ENCODE measurements around the gene SSC5D.

The SSC5D gene

GRCh38 chr19:55487924-55488687, at the start of gene SSC5D:
Gene SSC5D, plus strand, starts transcription at chr19:55488436. Its CDS starts 154 bp downstream, at chr19:55488590.
- peaks cover 19% of the 10 kb centered on the region for H3K4me1 ChIP-seq (ENCODE audit: insufficient read depth, low read length, poor library complexity, severe bottlenecking)
- peaks cover 2% of the 10 kb centered on the region for H4K20me1 ChIP-seq (ENCODE audit: insufficient read depth, low read length, poor library complexity, severe bottlenecking)
- H3K9me3 ChIP-seq (ENCODE audit: insufficient read depth, low read depth, low read length), result no peaks in the 10 kb centered on the region
- no peak within 1 kb of the TSS for H3K9ac ChIP-seq (ENCODE audit: low read depth, low read length, poor library complexity, severe bottlenecking)
- H3K9me2 ChIP-seq (replicated peaks; ENCODE audit: low read depth, low read length), result no peaks in the 10 kb centered on the region
- H3K4me2 ChIP-seq (ENCODE audit: low read depth, low read length, poor library complexity, severe bottlenecking), result peak within 1 kb of the TSS; percentile 40
- no peaks in the 10 kb centered on the region for H3F3A ChIP-seq (ENCODE audit: low read depth)
- no peaks in the 10 kb centered on the region for H3K27me3 ChIP-seq (ENCODE audit: insufficient read depth, low read length, poor library complexity, severe bottlenecking)
- no peaks in the 10 kb centered on the region for H3K79me2 ChIP-seq (ENCODE audit: insufficient read depth, low read length)
- H2AFZ ChIP-seq (ENCODE audit: low read length), result no peak within 1 kb of the TSS
- no peak within 1 kb of the TSS for H3K4me3 ChIP-seq (ENCODE audit: low read length, poor library complexity, severe bottlenecking)
- TF ChIP-seq, protein P1, sequence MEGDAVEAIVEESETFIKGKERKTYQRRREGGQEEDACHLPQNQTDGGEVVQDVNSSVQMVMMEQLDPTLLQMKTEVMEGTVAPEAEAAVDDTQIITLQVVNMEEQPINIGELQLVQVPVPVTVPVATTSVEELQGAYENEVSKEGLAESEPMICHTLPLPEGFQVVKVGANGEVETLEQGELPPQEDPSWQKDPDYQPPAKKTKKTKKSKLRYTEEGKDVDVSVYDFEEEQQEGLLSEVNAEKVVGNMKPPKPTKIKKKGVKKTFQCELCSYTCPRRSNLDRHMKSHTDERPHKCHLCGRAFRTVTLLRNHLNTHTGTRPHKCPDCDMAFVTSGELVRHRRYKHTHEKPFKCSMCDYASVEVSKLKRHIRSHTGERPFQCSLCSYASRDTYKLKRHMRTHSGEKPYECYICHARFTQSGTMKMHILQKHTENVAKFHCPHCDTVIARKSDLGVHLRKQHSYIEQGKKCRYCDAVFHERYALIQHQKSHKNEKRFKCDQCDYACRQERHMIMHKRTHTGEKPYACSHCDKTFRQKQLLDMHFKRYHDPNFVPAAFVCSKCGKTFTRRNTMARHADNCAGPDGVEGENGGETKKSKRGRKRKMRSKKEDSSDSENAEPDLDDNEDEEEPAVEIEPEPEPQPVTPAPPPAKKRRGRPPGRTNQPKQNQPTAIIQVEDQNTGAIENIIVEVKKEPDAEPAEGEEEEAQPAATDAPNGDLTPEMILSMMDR (conservative IDR thresholded peaks at IDR 0.05; ENCODE audit: low read length), result no peak
- TF ChIP-seq EZH2phosphoT487 (IDR thresholded peaks at IDR 0.05; ENCODE audit: borderline replicate concordance), result no peak
- H3K36me3 ChIP-seq (ENCODE audit: insufficient read depth, low read length), result no peaks in the 10 kb centered on the region

- no peak overlapping the region for H3K4me3 ChIP-seq (ENCODE audit: low read length, poor library complexity, severe bottlenecking)
- H3K79me2 ChIP-seq (ENCODE audit: insufficient read depth, low read length), result no peaks in the 10 kb centered on the region
- no peak overlapping the region for H2AFZ ChIP-seq (ENCODE audit: low read length)
- H3K36me3 ChIP-seq (ENCODE audit: insufficient read depth, low read length), result no peaks in the 10 kb centered on the region
- no peaks in the 10 kb centered on the region for H3F3A ChIP-seq (ENCODE audit: low read depth)
- no peak overlapping the region for H3K4me2 ChIP-seq (ENCODE audit: low read depth, low read length, poor library complexity, severe bottlenecking)
- no peak overlapping the region for H3K9ac ChIP-seq (ENCODE audit: low read depth, low read length, poor library complexity, severe bottlenecking)
- H3K27me3 ChIP-seq (ENCODE audit: insufficient read depth, low read length, poor library complexity, severe bottlenecking), result no peaks in the 10 kb centered on the region
- H3K9me2 ChIP-seq (replicated peaks; ENCODE audit: low read depth, low read length), result no peaks in the 10 kb centered on the region
- H3K9me3 ChIP-seq (ENCODE audit: insufficient read depth, low read depth, low read length), result no peaks in the 10 kb centered on the region
- no peaks in the 10 kb centered on the region for H4K20me1 ChIP-seq (ENCODE audit: insufficient read depth, low read length, poor library complexity, severe bottlenecking)
- no peaks in the 10 kb centered on the region for H3K4me1 ChIP-seq (ENCODE audit: insufficient read depth, low read length, poor library complexity, severe bottlenecking)
- TF ChIP-seq, protein P1 (conservative IDR thresholded peaks at IDR 0.05; ENCODE audit: low read length), result no peak
- no peak for TF ChIP-seq EZH2phosphoT487 (IDR thresholded peaks at IDR 0.05; ENCODE audit: borderline replicate concordance)
These were observed 49.2 kb upstream of the SSC5D start for GRCh38 chr19:55439052-55439451.

DNA sequence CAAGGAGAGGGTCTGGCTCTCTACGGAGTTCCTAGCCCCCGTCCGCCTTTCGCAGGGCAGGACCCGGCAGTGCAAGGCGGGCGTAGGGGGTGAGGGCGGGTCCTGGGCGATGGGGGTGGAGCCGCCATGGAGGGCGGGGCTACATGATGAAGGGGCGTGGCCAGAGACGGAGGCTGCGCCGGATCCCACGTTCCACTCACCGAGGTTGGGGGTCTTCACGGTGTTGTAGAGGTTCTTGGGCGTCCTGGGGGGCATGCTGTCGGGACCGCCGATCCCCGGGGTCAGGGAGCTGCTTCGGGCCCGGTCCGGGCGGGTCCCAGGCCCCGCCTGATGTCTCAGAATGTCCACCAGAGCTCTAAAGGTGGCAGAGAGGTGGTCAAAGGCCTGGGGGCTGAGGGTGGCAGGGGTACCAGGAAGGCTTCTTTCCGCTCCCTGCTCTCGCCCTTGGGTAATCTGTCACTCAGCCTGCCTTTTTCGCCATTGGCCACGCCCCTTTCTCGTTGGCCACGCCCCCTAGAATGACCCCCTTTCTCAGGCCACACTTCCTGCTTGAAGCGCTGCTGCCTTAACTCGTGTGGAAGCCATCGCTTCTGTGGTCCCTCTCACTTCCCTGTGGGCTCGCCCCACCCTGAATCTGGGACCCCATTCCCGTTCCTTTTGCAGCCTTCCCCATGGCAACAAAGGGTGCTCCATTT, 47.7 kb upstream of the SSC5D start:
- Histone ChIP-seq H2AFZ (ENCODE audit: low read length) (no peak overlapping the region), H3K4me2 (ENCODE audit: low read depth, low read length, poor library complexity, severe bottlenecking) (no peak overlapping the region), H3K9ac (ENCODE audit: low read depth, low read length, poor library complexity, severe bottlenecking) (no peak overlapping the region), H3K36me3 (ENCODE audit: insufficient read depth, low read length) (no peaks in the 10 kb centered on the region), H3K4me1 (ENCODE audit: insufficient read depth, low read length, poor library complexity, severe bottlenecking) (no peaks in the 10 kb centered on the region), H3K9me2 (replicated peaks; ENCODE audit: low read depth, low read length) (no peaks in the 10 kb centered on the region), H3K79me2 (ENCODE audit: insufficient read depth, low read length) (no peaks in the 10 kb centered on the region), H3K4me3 (ENCODE audit: low read length, poor library complexity, severe bottlenecking) (no peak overlapping the region), H3K9me3 (ENCODE audit: insufficient read depth, low read depth, low read length) (no peaks in the 10 kb centered on the region), H3K27me3 (ENCODE audit: insufficient read depth, low read length, poor library complexity, severe bottlenecking) (no peaks in the 10 kb centered on the region), H3F3A (ENCODE audit: low read depth) (no peaks in the 10 kb centered on the region), H4K20me1 (ENCODE audit: insufficient read depth, low read length, poor library complexity, severe bottlenecking) (no peaks in the 10 kb centered on the region)
- TF ChIP-seq, protein P1 (conservative IDR thresholded peaks at IDR 0.05; ENCODE audit: low read length), result no peak
- no peak for TF ChIP-seq EZH2phosphoT487 (IDR thresholded peaks at IDR 0.05; ENCODE audit: borderline replicate concordance)

All from Loucy (cell line).